ENCODE data around the gene ADAT3.

Gene ADAT3

DNA sequence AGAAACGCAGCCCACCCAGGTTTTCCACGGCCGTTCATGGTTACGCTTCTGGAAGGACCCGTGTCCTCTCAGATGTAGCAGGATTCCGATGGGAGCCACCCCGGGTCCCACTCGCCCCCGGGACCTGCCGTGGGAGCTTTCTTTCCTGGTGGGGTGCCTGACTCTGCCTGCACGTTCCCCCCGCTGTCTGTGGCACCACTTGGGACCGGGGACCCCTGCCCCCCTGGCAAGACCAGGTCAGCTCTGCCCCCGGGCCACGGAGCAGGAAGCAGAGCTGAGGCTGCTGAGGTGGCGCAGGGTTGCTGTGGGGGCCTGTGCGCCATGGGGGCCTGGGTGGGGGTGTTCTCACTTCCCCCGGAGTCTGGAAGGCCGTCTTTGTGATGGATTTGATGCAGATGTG is 47.8 kb downstream of the ADAT3 start:
- H3K4me3 ChIP-seq (ENCODE audit: low read length): no peak overlapping the region
- no peak for TF ChIP-seq ZNF274 (IDR thresholded peaks at IDR 0.05; ENCODE audit: low read depth, low read length)

DNA sequence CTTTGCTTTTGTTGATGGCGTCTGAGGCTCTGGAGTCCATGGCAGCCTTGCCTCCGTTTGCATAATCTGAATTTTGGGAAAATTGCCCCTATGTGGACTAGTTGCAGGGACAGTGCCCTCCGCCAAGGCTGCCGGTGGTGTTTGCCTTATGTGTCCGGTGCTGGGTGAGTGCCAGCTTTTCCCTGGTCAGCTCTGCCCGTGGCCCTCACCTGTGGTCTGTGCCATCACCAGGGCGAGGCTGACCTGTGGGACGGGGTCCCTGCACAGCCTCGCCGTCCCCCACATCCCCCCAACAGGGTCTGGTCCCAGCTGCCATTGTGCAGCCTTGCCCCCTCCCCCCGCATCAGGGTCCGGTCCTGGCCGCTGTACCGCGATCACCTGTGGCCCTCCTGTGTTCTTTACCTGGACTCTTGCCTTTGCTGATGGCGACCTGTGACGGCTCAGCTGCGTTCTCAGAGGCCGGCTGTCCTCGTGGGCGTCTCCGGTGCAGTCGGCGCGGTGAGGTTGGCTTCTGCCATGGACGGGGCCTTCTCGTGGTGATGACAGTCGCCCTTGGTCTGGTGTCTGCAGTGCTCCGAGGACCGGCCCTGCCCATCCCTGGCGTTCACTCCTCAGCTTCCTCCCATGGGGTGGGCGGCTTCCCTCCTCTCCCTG is 48.4 kb downstream of the ADAT3 start:
- no peak for TF ChIP-seq ZNF274 (IDR thresholded peaks at IDR 0.05; ENCODE audit: low read depth, low read length)

DNA sequence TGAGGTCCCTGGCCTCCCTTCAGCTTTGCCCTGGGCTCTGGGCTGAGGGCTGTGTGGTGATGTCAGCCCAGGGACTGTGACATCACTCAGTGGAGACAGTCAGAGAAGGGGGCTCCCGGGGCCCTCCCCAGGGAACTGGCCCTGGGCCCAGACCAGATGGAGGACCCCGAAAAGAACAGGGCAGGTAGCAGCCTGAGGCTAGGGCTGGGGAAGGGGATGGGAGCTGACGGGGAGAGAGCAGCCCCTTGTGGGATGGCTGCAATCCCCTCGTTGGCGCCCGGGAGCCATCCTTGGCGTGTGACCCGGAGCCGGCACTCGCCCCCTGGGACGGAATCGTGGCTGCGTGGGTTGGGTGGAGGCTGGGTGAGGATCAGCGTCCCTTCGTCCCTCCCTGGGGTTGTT is 49.3 kb downstream of the ADAT3 start:
- H3K4me3 ChIP-seq (ENCODE audit: low read length): no peak overlapping the region
- TF ChIP-seq ZNF274 (IDR thresholded peaks at IDR 0.05; ENCODE audit: low read depth, low read length): no peak

More for the DNA sequence above, 48.4 kb downstream of the ADAT3 start:
- H3K4me3 ChIP-seq (ENCODE audit: low read length): no peak overlapping the region

DNA sequence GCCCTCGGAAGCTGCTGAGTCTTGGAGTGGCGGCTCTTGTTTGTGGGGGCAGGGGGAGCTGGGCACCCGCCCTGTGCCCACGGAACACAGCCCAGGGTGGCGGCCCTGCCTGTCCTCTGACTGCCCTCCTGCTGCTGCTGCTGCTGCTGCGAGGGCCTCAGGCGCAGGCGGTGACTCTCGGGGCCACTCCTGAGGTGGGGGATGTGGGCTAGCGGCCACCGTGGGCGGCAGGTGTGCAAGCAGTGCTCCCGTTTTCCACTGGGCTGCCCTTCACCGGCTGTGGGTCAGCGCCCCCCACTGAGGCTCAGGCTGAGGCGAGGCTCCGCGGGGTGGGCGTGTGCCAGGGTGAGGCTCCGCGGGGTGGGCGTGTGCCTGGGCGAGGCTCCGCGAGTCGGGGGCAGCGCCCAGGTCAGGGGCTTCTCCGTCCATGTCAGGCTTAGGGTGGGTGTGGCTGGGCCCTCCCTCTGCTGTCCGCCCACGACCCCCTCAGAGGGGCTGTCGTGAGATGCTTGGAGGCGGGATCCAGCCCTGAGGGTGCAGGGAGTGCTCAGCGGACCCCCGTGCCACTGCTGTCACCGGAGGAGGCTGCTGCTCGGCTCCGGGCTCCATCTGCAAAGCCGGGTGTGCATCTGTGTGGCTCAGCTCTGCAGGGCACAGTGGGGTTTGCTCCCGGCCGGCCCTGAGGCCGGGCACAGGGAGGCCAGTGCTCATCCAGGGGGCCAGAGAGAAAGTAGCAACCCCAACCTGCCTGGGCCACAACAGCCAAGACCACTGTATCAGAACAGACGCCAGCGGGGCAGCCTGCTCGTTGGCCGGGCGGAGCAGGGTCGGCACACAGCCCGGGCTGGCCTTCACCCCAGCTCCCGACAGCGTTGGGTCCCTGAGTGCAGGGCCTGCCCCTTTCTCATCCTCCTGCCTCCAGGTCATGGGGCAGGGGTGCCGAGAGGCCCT is 50.2 kb downstream of the ADAT3 start:
- no peak overlapping the region for H3K4me3 ChIP-seq (ENCODE audit: low read length)
- no peak for TF ChIP-seq ZNF274 (IDR thresholded peaks at IDR 0.05; ENCODE audit: low read depth, low read length)

DNA sequence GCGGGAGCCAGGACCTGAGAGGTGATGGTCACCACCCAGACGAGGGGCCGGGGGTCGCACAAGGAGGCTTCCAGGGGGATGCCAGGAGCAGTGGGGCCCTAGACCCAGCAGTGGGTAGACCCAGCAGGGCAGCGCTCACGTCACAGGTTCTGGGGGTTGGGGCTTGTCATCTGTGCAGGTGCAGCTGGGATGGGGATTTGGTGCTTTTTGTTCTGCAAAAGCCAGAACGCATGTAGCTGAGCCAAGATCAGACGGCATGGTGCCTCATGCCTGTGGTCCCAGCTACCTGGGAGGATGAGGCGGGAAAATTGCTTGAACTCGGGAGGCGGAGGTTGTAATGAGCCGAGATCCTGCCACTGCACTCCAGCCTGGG is 50.9 kb downstream of the ADAT3 start:
- TF ChIP-seq ZNF274 (IDR thresholded peaks at IDR 0.05; ENCODE audit: low read depth, low read length): no peak
- H3K4me3 ChIP-seq (ENCODE audit: low read length): no peak overlapping the region

DNA sequence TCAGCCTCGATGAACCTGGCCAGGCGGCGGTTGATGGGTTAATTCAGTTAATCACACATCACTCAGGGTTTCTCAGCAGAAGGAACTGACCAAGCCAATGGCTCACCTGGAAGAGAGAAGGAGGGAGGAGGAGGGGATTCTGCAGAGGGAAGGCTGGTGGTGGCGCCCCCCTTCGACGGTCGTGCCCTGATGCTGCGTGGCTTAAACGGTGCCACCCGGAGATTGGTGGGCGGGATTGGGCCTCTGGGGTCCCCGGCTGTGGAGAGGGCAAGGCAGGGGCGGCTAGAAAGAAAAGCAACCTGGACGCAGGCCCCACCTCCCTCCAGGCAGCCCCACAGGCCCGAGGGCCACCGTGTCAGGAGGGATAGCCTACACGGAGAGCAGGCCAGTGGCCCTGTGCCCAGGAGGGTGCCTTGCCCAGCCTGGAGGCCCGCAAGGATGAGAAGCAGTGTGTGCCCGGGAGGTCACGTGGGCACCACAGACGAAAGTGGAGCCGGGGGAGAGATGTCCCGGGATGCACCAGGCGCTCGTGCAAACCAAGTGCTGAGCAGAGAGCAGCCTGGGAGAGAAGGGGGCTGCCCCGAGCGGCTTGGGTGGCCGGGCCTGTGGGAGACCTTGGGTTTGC is 51.8 kb downstream of the ADAT3 start:
- TF ChIP-seq ZNF274 (IDR thresholded peaks at IDR 0.05; ENCODE audit: low read depth, low read length): no peak
- H3K4me3 ChIP-seq (ENCODE audit: low read length): no peak overlapping the region

DNA sequence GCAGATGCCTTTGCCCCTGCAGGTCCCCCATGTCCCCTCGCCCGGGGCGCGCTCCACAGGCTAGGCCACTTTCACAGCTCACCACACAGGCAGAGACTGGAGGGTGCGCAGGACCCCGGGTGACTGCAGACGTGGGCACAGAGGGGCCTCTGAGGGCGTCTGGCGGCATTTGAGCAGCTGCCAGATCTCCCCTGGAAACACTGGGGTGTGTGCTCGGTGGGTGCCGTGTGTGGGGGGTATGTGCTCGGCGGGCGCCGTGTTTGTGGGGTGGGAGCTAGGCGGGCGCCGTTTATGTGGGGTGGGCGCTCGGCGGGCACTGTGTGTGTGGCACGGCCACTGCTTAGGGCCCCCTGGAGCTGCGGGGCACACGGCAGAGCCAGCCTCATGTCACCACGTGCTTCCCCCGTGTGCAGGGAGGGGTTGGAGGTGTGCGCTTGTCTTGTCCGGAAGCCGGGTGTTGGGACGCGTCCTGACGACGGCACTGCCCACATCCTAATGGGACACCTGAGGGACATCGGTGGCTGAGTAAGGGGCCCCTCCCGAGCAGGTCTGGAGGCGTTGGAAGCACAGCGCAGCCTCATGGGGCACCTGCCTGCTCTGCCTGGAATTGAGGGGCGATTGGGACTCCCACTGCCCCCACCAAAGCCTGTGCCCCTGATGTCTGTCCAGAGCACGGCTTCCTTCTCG is 52.5 kb downstream of the ADAT3 start:
- no peak overlapping the region for H3K4me3 ChIP-seq (ENCODE audit: low read length)
- TF ChIP-seq ZNF274 (IDR thresholded peaks at IDR 0.05; ENCODE audit: low read depth, low read length): no peak

DNA sequence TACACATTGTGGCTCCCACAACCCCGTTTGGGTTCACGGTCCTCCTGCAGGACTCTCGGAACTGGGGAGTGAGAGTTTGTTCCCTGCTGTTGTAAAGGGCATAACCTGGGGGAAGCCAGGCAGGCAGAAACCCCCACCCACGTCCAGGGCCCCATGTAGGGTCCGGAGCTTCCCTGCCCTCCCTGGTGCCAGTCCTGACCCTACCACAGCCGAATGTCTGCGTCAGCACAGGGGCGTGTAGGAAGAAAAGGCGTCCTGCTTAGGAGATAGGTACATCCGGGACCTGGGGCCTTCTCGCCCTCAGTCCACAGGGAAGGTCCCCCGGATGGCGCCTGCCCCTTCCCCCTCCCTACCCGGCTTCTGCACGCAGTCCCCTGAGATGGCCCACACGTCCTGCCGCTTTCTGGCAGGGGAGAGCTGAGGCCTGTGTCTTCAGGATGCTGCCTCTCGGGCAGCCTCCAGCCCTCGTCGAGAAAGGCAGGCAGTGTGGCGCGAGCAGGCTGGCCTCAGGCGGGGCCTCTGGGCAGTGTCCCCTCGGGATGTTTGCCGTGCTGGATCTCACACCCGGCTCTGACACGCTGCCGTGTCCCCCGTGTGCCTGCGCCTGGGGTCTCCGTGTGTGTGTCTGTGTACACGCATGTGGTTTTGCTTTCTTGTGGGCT is 54.9 kb downstream of the ADAT3 start:
- H3K4me3 ChIP-seq (ENCODE audit: low read length): no peak overlapping the region
- no peak for TF ChIP-seq ZNF274 (IDR thresholded peaks at IDR 0.05; ENCODE audit: low read depth, low read length)

DNA sequence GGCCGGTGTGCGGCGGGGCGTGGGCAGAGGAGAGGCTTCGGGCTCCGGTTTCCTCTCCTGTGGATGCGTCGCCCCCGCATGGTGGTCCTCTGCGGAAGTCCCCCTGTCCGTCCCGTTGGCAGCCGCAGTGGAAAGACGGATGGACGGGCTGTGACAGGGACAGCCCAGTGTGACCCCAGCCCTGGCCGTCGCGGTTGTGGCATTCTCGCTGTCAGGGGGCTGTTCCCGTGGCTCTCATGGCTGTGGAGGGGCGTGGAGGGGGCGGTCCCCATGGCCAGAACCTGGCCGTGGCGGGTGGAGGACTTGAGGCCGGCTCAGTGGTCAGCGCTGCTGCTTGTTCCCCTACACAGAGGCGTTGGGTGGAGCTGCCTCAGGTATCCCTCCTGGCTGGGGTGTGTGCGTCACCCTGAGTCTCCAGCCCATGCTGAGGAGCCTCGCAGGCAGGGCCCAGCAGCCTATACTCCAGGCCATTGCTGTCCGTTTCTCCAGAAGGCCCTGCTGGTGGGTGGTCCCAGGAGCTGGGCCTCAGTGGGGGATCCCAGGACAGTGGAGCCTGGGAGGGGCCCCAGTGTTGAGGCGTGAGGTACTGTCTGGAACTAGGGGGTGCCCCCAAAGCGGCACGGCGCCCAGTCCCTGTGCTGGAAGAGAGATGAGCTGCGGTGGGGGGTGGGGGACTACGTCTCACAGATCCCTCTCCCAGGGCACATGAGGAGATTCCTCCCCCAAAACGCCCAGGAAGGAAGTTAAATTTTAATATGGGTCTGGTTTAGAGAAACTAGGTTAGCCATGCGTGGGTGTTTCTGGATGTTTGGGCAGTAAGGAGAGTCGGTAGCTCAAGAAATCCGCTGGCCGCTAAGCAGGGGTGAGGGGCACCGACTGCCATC is 56.0 kb downstream of the ADAT3 start:
- TF ChIP-seq ZNF274 (IDR thresholded peaks at IDR 0.05; ENCODE audit: low read depth, low read length): no peak
- H3K4me3 ChIP-seq (ENCODE audit: low read length): no peak overlapping the region

DNA sequence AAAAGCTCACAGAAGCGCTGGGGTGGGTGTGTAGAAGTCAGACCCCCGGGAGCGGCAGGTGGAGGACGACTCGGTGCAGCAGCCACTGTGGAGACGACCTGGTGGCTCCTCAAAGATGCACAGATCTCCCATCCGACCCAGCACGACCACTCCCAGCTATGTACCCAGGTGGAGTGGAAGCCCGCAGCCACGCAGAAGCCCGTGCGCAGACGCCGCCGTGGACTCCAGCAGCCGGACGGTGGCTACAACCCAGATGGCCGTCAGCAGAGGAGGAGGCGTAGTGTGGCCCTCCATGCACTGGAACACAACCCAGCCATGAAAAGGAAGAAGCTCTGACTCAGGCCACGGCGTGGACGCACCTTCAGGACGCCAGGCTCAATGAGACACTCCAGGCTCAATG is 57.5 kb downstream of the ADAT3 start:
- H3K4me3 ChIP-seq (ENCODE audit: low read length): no peak overlapping the region
- TF ChIP-seq ZNF274 (IDR thresholded peaks at IDR 0.05; ENCODE audit: low read depth, low read length): no peak
